Testis (tissue), 2 donors: ENCODE measurements around the gene PLEKHM3.

Experiments used
- CTCF ChIP-seq, 3 experiments: fragments of 450-650 bp in 2 of 3; fragments of 200-600 bp in 1 of 3; sonication (generic) in 1 of 3; IDR thresholded peaks; one replicate each; pipeline ENCODE4 v1.5.1; 2016 to 2019; ENCODE audit warnings: antibody characterized with exemption in 3 of 3, mild to moderate bottlenecking in 2 of 3, moderate library complexity in 1 of 3
- POLR2A ChIP-seq: fragments of 450-650 bp; IDR thresholded peaks from one replicate; pipeline ENCODE4 v1.6.1; 2017; ENCODE audit warnings: antibody characterized with exemption, mild to moderate bottlenecking, moderate library complexity

GRCh38 chr2:207792244-207792785 lies 233.0 kb downstream of the PLEKHM3 start:
- no peak for TF ChIP-seq CTCF (IDR thresholded peaks at IDR 0.05)
- TF ChIP-seq POLR2A, result no peak
